Colonic mucosa (tissue), 4 donors: ENCODE results near the gene SUPT20H. TPM values are rescaled to one million over a fixed set of nuclear protein-coding genes. Genes with fewer than 3 reads are reported as not detected.

ENCODE experiments used
- DNase-seq: peaks from one replicate; pipeline ENCODE4 v3.0.0-alpha.2; 2020
- H3K27ac ChIP-seq: fragments of 200-600 bp; one replicate; pipeline ENCODE4 v1.8.0; 2021
- H3K27me3 ChIP-seq: fragments of 200-600 bp; one replicate; pipeline ENCODE4 v1.8.0; 2021
- H3K36me3 ChIP-seq: fragments of 200-600 bp; one replicate; pipeline ENCODE4 v1.8.0; 2021
- H3K4me1 ChIP-seq: fragments of 200-600 bp; one replicate; pipeline ENCODE4 v1.8.0; 2021; ENCODE audit warnings: mild to moderate bottlenecking
- H3K4me3 ChIP-seq: fragments of 200-600 bp; one replicate; pipeline ENCODE4 v1.8.0; 2021
- H3K9ac ChIP-seq, 2 donors: one replicate each; pipeline ENCODE4 v1.7.0; 2013; ENCODE audit warnings: control low read depth in 2 of 2, low read depth in 2 of 2, low read length in 2 of 2
- H3K9me3 ChIP-seq: fragments of 200-600 bp; one replicate; pipeline ENCODE4 v1.8.0; 2021
- CTCF ChIP-seq: fragments of 200-600 bp; IDR thresholded peaks from one replicate; pipeline ENCODE4 v1.8.0; 2022; ENCODE audit warnings: antibody characterized with exemption, mild to moderate bottlenecking
- intact Hi-C: fragments of 100-400 bp; cut with DNase I; formaldehyde crosslinking; loops from one replicate; pipeline ENCODE4 v1.14.1; 2022
- total RNA-seq, 2 donors: library from RNA; stranded (reverse); fragmentation: NEBNext Ultra II Directional in 1 of 2; extraction: Animal tissue kit (Norgen Biotek cat#: 25700) in 1 of 2; gene quantifications; one replicate each; pipeline ENCODE4 v1.2.1, GENCODE V29; 2021
- donor health status: healthy.
- donor health status: DM: no; HTN: no; CAD: no.
- donor health status: DM: no; HTN: no; CAD: no.

The SUPT20H gene
- total RNA-seq, 2 donors from 2014 or later = 40.5 to 42.2 TPM

GRCh38 chr13:37094840-37095239, 35.4 kb upstream of the SUPT20H start:
- TF ChIP-seq CTCF = no peak
- no peak overlapping the region for H3K4me3 ChIP-seq
- DNase-seq = no peak

DNA sequence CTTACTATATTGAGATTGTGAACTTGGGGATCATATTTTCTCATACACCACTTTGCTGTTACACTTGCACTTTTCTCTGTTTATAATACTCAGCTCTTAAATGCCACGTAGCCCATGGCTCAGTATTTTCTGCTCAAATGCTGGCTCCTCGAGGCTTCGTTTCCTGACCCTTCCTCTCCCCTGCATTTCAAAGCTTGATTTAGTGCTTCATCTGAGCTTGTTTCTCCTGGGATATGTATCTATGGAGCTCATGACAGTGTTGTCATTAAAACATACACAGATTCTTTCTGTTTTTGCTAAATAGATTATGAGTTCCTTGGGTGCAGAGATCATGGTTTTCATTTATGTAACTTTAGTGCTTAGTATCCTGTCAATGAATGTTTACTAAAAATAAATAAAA, 34.6 kb upstream of the SUPT20H start:
- intact Hi-C loops = no loop called here
- no peak for DNase-seq
- TF ChIP-seq CTCF = no peak
- Histone ChIP-seq H3K27me3 (no peaks in the 10 kb centered on the region), H3K27ac (no peak overlapping the region), H3K36me3 (no peaks in the 10 kb centered on the region), H3K4me3 (no peak overlapping the region), H3K4me1 (no peaks in the 10 kb centered on the region), H3K9ac (no peak overlapping the region), H3K9me3 (no peaks in the 10 kb centered on the region)

More at GRCh38 chr13:37094840-37095239, 35.4 kb upstream of the SUPT20H start:
- no peaks in the 10 kb centered on the region for H3K27me3 ChIP-seq
- intact Hi-C loops = no loop called here
- H3K4me1 ChIP-seq = no peaks in the 10 kb centered on the region
- no peaks in the 10 kb centered on the region for H3K9me3 ChIP-seq
- no peak overlapping the region for H3K27ac ChIP-seq
- H3K9ac ChIP-seq = no peak overlapping the region
- H3K36me3 ChIP-seq = no peaks in the 10 kb centered on the region

DNA sequence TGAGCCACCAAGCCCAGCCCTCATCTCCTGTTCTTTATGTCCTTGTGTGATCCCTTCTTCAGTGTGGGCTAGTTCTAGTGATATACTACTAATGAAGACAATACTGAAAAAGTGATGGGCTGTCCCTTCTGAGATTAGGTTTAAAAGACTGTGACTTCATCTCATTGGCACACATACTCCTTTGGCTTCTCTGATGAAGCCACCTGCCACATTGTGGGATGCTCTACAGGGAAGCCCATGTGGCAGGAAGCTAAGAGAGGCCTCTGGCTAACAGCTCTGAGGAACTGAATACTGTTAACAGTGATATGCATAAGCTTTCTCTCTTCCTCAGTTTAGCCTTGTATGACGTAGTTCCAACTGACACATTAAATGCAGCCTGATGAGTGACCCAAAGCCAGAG, 32.3 kb upstream of the SUPT20H start:
- H3K27ac ChIP-seq = no peak overlapping the region
- no peaks in the 10 kb centered on the region for H3K36me3 ChIP-seq
- no peaks in the 10 kb centered on the region for H3K4me1 ChIP-seq
- H3K9ac ChIP-seq = no peak overlapping the region
- intact Hi-C loops = no loop called here
- no peaks in the 10 kb centered on the region for H3K27me3 ChIP-seq
- no peak overlapping the region for H3K4me3 ChIP-seq
- TF ChIP-seq CTCF = no peak
- no peak for DNase-seq
- H3K9me3 ChIP-seq = no peaks in the 10 kb centered on the region

DNA sequence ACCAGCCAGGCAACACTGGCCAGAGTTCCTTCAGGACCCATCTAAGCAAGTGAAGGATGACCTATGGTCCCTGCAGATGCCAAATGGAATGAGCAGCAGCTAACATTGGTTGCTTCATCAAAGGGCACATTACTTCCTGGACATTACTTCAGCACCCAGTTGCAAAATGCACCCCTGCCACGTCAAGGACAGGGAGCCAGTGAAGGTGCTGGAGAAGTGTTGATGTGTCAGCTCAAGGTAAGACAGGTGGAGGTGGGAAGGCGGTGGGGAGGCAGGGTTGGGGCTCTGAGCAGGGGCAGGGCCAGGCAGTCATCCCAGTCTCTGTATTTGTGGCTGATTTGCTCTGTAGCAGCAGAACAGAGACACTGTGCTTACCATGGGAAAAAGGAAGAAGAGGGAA, 31.4 kb upstream of the SUPT20H start:
- no peak for TF ChIP-seq CTCF
- H3K4me3 ChIP-seq = no peak overlapping the region
- no peak overlapping the region for H3K27ac ChIP-seq
- no peak overlapping the region for H3K9ac ChIP-seq
- DNase-seq = no peak
- no peaks in the 10 kb centered on the region for H3K4me1 ChIP-seq
- intact Hi-C loops = no loop called here
- no peaks in the 10 kb centered on the region for H3K27me3 ChIP-seq
- H3K9me3 ChIP-seq = no peaks in the 10 kb centered on the region
- no peaks in the 10 kb centered on the region for H3K36me3 ChIP-seq

GRCh38 chr13:37089495-37089894, 30.0 kb upstream of the SUPT20H start:
- H3K27me3 ChIP-seq = no peaks in the 10 kb centered on the region
- H3K4me1 ChIP-seq = no peaks in the 10 kb centered on the region
- H3K36me3 ChIP-seq = no peaks in the 10 kb centered on the region
- H3K9me3 ChIP-seq = no peaks in the 10 kb centered on the region
- DNase-seq = no peak
- H3K9ac ChIP-seq = no peak overlapping the region
- no peak overlapping the region for H3K27ac ChIP-seq
- TF ChIP-seq CTCF = no peak
- intact Hi-C loops = no loop called here
- H3K4me3 ChIP-seq = no peak overlapping the region

DNA sequence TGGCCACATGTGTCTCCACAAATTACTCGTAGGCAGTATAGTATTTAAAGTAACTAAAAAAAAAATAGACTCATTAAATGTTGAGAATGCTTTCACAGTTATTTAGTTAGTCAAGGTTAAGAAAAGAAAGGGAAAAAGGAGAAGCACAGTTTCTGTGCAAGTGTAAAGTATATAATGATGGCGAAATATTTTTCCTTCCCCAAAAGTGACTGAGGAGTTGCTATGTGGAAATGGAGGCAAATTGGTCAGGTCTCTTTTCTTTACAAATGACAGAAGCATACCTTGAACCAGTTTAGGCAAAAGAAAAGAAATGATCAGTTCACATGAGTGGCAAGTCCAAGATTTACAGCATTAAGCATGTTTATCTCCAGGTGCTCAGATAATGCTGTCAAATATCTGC, 28.0 kb upstream of the SUPT20H start:
- H3K4me3 ChIP-seq = no peak overlapping the region
- no peaks in the 10 kb centered on the region for H3K36me3 ChIP-seq
- no peak for DNase-seq
- no peak overlapping the region for H3K9ac ChIP-seq
- intact Hi-C loops = no loop called here
- no peaks in the 10 kb centered on the region for H3K27me3 ChIP-seq
- no peak for TF ChIP-seq CTCF
- H3K4me1 ChIP-seq = no peaks in the 10 kb centered on the region
- no peak overlapping the region for H3K27ac ChIP-seq
- H3K9me3 ChIP-seq = no peaks in the 10 kb centered on the region
